Activated effector memory CD4-positive, alpha-beta T cell treated with Interleukin-2 at 50 U/mL for 16 hours (primary cell): ENCODE measurements around the gene TMEM207.
"Not testable (repeated sequence)": the region's sequence is repeated elsewhere in the genome, so short reads cannot be mapped to it uniquely, and the experiment has no call there.

Experiments
- DNase-seq: peaks from one replicate; pipeline ENCODE4 v3.0.0-alpha.2; 2020

The TMEM207 gene

GRCh38 chr3:190449801-190450200 is at the start of gene TMEM207:
TMEM207 (minus strand) TSS chr3:190449901; CDS start chr3:190449809, 92 bp downstream.
- DNase-seq: no peak

- DNase-seq: no peak
These were observed 49.4 kb upstream of the TMEM207 start for GRCh38 chr3:190499122-190499521.

- no peak for DNase-seq
These were observed 48.6 kb upstream of the TMEM207 start for GRCh38 chr3:190498293-190498692.

GRCh38 chr3:190497811-190498210 is 48.1 kb upstream of the TMEM207 start:
- no peak for DNase-seq

GRCh38 chr3:190496859-190497258 is 47.2 kb upstream of the TMEM207 start:
- no peak for DNase-seq

GRCh38 chr3:190495796-190496195 is 46.1 kb upstream of the TMEM207 start:
- DNase-seq: no peak

- no peak for DNase-seq
These were observed 45.7 kb upstream of the TMEM207 start for GRCh38 chr3:190495354-190495753.

- no peak for DNase-seq
These were observed 45.2 kb upstream of the TMEM207 start for GRCh38 chr3:190494907-190495306.

- no peak for DNase-seq
These were observed 43.3 kb upstream of the TMEM207 start for GRCh38 chr3:190492966-190493365.

GRCh38 chr3:190492129-190492528 is 42.4 kb upstream of the TMEM207 start:
- DNase-seq: no peak

GRCh38 chr3:190491533-190492054 is 41.9 kb upstream of the TMEM207 start:
- no peak for DNase-seq

- DNase-seq: no peak
These were observed 37.4 kb upstream of the TMEM207 start for GRCh38 chr3:190486908-190487607.

GRCh38 chr3:190486533-190486864 is 36.8 kb upstream of the TMEM207 start:
- no peak for DNase-seq

- DNase-seq: no peak
These were observed 36.3 kb upstream of the TMEM207 start for GRCh38 chr3:190485830-190486532.

GRCh38 chr3:190481779-190482178 is 32.1 kb upstream of the TMEM207 start:
- no peak for DNase-seq

- DNase-seq: not testable (repeated sequence)
These were observed 23.6 kb upstream of the TMEM207 start for GRCh38 chr3:190473261-190473660.

GRCh38 chr3:190467922-190468321 is 18.2 kb upstream of the TMEM207 start:
- no peak for DNase-seq

- no peak for DNase-seq
These were observed 8.3 kb upstream of the TMEM207 start for GRCh38 chr3:190458040-190458439.

GRCh38 chr3:190456770-190457169 is 7.1 kb upstream of the TMEM207 start:
- no peak for DNase-seq

- DNase-seq: no peak
These were observed 6.1 kb upstream of the TMEM207 start for GRCh38 chr3:190455828-190456227.

- DNase-seq: no peak
These were observed 1.4 kb downstream of the TMEM207 start for GRCh38 chr3:190448256-190448655.

- DNase-seq: no peak
These were observed 3.0 kb downstream of the TMEM207 start for GRCh38 chr3:190446573-190447279.

- no peak for DNase-seq
These were observed 5.0 kb downstream of the TMEM207 start for GRCh38 chr3:190444576-190445145.
